ENCODE data around the gene PEX10.
A peak's percentile ranks its signal among the peaks of the same experiment; 100 is the strongest.

Gene PEX10

DNA sequence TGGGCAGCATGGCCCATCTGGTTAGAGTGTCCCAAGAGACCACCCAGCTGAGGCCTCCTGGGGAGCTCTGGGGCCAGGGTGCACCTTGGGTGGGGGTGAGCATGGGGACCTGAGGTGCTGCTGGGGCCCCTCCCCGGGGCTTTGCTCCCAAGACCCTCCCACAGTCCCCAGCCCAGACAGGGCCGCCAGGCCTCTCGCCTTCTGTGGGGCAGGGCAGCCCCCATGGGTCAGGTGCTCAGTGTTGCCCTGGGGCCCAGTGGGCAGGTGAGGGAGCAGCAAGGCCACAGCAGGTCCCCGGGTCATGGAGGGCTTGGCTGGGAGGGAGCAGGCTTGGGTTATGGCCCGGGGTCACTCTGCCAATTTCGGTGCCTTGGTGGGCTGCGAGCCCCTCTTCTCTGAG, 24.5 kb upstream of the PEX10 start:
- Histone ChIP-seq H3K27ac (peak overlapping the region; percentile 49), H3K4me3 (no peak overlapping the region), H3K36me3 (0 out of 2 replicates have a peak, but pooled peaks cover 4% of the 10 kb centered on the region)

DNA sequence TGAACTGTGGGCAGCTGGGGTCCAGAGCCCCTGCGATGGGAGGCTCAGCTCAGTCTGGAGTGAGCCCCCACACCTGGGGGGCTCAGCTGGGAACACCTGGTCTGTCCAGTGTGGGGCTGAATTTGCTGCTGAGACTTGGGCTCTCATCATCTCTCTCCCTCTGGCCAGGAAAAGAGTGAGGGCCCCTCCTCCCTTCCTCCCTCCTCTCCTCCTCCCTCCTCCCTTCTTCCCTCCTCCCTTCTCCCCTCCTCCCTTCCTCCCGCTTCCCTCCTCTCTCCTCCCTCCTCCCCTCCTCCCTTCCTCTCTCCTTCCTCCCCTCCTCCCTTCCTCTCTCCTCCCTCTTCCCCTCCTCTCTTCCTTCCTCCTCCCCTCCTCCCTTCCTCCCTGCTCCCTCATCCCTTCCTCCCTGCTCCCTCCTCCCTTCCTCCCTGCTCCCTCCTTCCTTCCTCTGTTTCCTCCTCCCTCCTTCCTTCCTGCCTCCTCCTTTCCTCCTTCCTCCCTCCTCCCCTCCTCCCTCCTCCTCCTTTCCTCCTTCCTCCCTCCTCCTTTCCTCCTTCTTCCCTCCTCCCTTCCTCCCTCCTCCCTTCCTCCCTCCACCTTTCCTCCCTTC, 23.5 kb upstream of the PEX10 start:
- Histone ChIP-seq H3K27me3 (peaks cover 18% of the 10 kb centered on the region), H3K27ac (no peak overlapping the region), H4K20me1 (no peaks in the 10 kb centered on the region), H3K9me3 (peaks cover 9% of the 10 kb centered on the region), H3K4me1 (peaks cover 94% of the 10 kb centered on the region), H3K4me2 (peak overlapping the region; percentile 43), H3K4me3 (no peak overlapping the region), H3K36me3 (0 out of 2 replicates have a peak, but pooled peaks cover 4% of the 10 kb centered on the region), H3K9ac (no peak overlapping the region)
- no peak for TF ChIP-seq Cebpa-rat (IDR thresholded peaks at IDR 0.05)

More for the DNA sequence above, 24.5 kb upstream of the PEX10 start:
- Histone ChIP-seq H3K9me3 (peaks cover 9% of the 10 kb centered on the region), H4K20me1 (no peaks in the 10 kb centered on the region), H3K4me2 (peak overlapping the region; percentile 90), H3K27me3 (peaks cover 24% of the 10 kb centered on the region), H3K9ac (no peak overlapping the region), H3K4me1 (peaks cover 94% of the 10 kb centered on the region)
- TF ChIP-seq Cebpa-rat (IDR thresholded peaks at IDR 0.05) = no peak

DNA sequence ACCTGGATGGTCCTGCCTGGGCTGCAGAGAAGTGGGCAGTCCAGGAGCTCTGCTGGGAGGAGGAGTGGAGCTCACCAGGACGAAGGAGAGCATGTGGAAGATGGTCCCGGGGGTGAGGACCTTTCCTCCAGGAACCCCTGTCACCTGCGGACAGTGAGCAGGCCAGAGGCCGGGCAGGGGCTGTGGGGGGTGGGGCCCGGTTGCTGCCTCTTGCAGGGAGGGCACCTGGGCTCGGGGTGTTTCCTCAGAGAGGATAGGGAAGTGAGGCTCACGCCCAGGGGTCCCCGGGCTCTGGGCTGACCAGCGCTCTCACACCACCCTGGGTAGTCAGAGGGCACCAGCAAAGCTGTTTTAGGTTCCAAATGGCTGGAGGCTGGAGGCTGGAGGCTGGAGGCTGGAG, 22.7 kb upstream of the PEX10 start:
- Histone ChIP-seq H3K27ac (no peak overlapping the region), H4K20me1 (no peaks in the 10 kb centered on the region), H3K27me3 (peaks cover 18% of the 10 kb centered on the region), H3K36me3 (no peaks in the 10 kb centered on the region), H3K4me3 (no peak overlapping the region), H3K9ac (no peak overlapping the region), H3K4me1 (peaks cover 94% of the 10 kb centered on the region), H3K4me2 (peak overlapping the region; percentile 43), H3K9me3 (peaks cover 2% of the 10 kb centered on the region)
- TF ChIP-seq Cebpa-rat (IDR thresholded peaks at IDR 0.05) = no peak

DNA sequence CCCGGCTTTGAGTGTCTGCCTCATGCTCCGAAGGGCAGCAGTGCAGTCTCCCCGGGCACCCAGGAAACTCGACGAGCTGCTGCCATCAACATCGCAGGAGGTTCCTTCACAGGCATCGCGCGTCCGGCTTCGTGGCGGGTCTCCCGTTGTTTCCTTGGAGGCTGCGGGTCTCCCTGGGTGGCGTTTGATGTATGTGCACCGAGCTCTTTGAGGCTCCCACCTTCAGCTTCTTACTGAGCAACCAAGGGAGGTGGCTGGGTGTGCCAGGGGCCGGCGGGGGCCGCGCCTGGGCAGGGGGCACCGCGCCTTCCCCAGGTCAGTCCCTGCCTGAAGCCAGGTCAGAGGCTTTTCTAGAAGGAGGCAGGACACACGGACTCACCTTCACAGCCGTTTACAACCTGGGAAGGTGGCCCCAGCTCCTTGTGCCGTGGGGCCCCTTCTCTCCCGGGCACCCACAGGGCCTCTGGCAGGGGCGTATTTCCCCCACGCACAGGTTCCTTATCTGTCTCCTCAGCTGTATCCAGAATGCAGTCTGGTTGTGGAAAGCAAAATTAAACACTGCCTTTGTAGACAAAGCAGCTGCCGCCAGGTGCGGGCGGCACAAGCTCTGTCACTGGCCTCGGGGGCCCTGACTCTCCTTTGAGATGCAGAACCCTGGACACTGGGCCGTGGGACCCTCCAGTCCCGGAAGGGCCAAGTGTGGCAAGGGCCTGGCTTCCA, 21.7 kb upstream of the PEX10 start:
- Histone ChIP-seq H3K9me3 (no peaks in the 10 kb centered on the region), H3K36me3 (no peaks in the 10 kb centered on the region), H3K4me1 (peaks cover 94% of the 10 kb centered on the region), H4K20me1 (no peaks in the 10 kb centered on the region), H3K27ac (no peak overlapping the region), H3K4me2 (peak overlapping the region; percentile 43; the same call in 1 of the 2 replicates), H3K9ac (no peak overlapping the region), H3K27me3 (peaks cover 18% of the 10 kb centered on the region), H3K4me3 (no peak overlapping the region)
- no peak for TF ChIP-seq Cebpa-rat (IDR thresholded peaks at IDR 0.05)

DNA sequence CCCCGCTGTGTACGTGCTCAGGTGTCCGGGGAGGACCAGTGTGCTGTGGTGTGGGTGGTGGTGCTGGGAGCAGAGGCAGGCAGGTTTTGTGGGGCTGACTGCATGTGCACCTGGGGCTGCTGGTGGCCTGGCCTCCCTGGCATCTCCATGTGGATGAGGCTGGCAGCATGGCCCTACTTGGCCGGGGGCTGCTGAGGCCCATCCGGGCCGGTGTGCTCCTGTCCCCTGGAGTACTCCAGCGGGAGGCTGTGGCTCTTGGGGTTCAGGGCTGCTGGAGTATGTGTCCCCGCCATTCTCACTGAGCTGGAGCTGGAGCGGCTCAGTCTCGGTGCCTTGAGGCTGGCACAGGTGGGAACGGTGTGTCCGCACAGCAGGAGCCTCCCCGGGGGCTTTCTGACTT, 20.8 kb upstream of the PEX10 start:
- TF ChIP-seq Cebpa-rat (IDR thresholded peaks at IDR 0.05) = no peak
- Histone ChIP-seq H4K20me1 (no peaks in the 10 kb centered on the region), H3K27me3 (peaks cover 18% of the 10 kb centered on the region), H3K9me3 (no peaks in the 10 kb centered on the region), H3K4me2 (0 out of 2 replicates have a peak overlapping the region, but pooled peaks have one; percentile 84), H3K4me1 (peaks cover 94% of the 10 kb centered on the region), H3K4me3 (no peak overlapping the region), H3K9ac (no peak overlapping the region), H3K36me3 (no peaks in the 10 kb centered on the region), H3K27ac (no peak overlapping the region)

DNA sequence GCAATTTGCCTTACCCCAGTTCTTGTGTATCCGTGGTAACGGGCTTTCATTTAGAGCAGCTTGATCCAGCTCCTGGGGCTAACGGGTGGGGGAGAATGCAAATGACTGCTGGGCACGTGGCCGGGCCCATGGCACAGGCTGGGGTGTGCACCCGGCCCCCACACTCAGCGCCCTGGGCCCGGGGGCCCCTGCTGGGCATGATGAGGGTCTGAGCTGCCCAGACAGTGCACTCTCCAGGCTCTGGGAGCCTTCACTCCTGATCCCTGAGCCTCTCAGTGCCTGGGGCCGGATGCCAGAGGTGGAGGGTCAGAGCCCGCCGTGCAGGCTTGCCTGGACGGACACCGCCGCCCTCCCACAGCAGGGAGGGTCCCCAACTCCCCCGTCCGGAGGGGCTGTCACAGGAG, 20.1 kb upstream of the PEX10 start:
- no peak overlapping the region for H3K4me3 ChIP-seq
- H3K27ac ChIP-seq = no peak overlapping the region
- no peaks in the 10 kb centered on the region for H4K20me1 ChIP-seq
- H3K4me2 ChIP-seq = peak overlapping the region; percentile 84
- H3K4me1 ChIP-seq = peaks cover 91% of the 10 kb centered on the region
- H3K9me3 ChIP-seq = no peaks in the 10 kb centered on the region
- peaks cover 18% of the 10 kb centered on the region for H3K27me3 ChIP-seq
- no peak for TF ChIP-seq Cebpa-rat (IDR thresholded peaks at IDR 0.05)
- H3K9ac ChIP-seq = no peak overlapping the region
- no peaks in the 10 kb centered on the region for H3K36me3 ChIP-seq

DNA sequence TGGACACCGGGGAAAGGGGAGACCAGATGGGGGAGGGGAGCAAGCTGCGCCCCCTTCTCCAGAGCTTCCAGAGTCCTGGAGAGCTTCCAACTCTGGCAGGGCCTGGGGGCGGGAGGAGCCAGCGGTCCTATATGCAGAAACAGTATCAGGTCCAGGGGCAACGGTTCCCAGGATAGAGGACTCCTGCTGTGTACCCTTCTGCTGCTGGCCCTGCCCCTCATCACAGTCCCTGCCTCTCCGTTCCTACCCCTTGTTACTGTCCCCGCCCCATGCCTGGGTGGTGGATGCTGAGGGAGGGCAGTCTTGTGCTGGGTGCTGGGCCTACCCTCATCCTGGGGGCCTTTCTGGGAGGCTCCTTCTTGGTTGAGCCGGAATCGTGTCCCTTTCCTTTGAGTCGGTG, 19.2 kb upstream of the PEX10 start:
- Histone ChIP-seq H3K36me3 (no peaks in the 10 kb centered on the region), H3K4me1 (peaks cover 87% of the 10 kb centered on the region), H4K20me1 (no peaks in the 10 kb centered on the region), H3K9ac (no peak overlapping the region), H3K4me3 (no peak overlapping the region), H3K9me3 (no peaks in the 10 kb centered on the region), H3K27me3 (peaks cover 18% of the 10 kb centered on the region), H3K27ac (no peak overlapping the region), H3K4me2 (peak overlapping the region; percentile 84)
- TF ChIP-seq Cebpa-rat (IDR thresholded peaks at IDR 0.05) = no peak

DNA sequence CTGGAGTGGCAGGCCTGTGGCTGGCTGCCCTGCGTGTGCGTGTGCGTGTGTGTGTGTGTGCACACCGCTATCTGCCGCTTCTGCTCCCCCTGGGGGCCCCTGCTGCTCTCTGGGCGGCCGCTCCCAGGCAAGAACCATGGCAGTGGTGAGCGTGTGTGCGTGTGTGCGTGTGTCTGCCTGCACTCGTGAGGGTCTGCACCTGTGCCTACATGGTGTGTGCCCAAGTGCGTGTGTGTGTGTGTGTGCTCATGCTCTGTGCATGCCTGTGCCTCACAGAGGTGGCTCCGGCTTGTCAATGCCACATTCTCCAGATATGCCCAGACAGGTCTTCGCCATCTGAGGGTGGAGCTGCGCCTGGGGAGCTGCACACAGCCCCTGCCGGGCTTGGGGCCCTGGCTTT, 18.7 kb upstream of the PEX10 start:
- Histone ChIP-seq H3K9me3 (no peaks in the 10 kb centered on the region), H3K9ac (no peak overlapping the region), H4K20me1 (no peaks in the 10 kb centered on the region), H3K27me3 (peaks cover 18% of the 10 kb centered on the region), H3K4me3 (no peak overlapping the region), H3K27ac (no peak overlapping the region), H3K4me2 (peak overlapping the region; percentile 84), H3K4me1 (peaks cover 89% of the 10 kb centered on the region), H3K36me3 (no peaks in the 10 kb centered on the region)
- no peak for TF ChIP-seq Cebpa-rat (IDR thresholded peaks at IDR 0.05)

DNA sequence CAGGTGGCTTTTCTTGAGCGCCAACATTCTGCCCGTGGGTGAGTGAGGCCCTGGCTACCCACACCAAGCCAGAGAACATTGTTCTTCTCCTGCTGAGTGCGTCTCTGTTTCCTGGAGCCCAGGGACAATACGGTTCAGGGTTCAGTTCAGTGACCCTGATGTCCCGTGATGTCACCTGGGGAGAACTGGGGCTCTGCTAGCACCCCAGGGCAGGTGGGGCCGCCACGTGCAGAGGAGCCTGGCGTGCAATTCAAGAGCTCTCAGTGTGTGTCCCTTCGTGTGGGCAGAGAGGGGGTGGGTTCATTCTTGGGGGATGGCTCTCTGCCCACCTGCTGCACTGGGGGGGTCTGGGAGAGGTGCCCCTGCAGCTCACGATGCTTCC, 18.2 kb upstream of the PEX10 start:
- Histone ChIP-seq H3K4me3 (no peak overlapping the region), H3K36me3 (no peaks in the 10 kb centered on the region), H3K4me1 (peaks cover 87% of the 10 kb centered on the region), H3K4me2 (peak overlapping the region; percentile 84), H4K20me1 (no peaks in the 10 kb centered on the region), H3K27me3 (peaks cover 18% of the 10 kb centered on the region), H3K27ac (no peak overlapping the region; the same call in 1 of the 2 replicates), H3K9ac (no peak overlapping the region), H3K9me3 (no peaks in the 10 kb centered on the region)
- no peak for TF ChIP-seq Cebpa-rat (IDR thresholded peaks at IDR 0.05)
